ENCODE measurements around the gene DSP. TPM values are rescaled to one million over a fixed set of nuclear protein-coding genes. Genes with fewer than 3 reads are reported as not detected.

The DSP gene
- total RNA-seq, 4 donors from 2014 or later = 712 to 1,491 (median 1,163) TPM

DNA sequence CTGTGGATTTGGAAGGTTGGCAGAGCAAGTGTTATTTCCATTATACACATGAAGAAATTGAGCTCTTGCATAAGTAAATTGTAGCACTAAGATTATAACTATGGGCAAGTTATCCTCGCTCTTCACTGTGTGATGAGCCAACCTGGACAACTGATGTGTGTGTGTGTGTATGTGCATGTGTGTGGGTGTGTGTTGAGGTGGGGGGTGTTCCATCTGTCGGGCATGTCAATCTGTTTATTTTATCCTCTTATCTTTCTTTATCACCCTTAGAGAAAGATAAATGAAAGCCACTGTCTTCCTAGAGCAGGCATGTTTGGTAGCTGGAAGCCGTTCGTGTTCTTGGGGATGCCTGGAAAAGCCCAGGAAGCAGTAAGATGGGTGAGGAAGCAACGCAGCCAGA lies 3.0 kb upstream of the DSP start:
- no peaks in the 10 kb centered on the region for H3K36me3 ChIP-seq
- no peak for TF ChIP-seq POLR2A (IDR thresholded peaks at IDR 0.05)
- TF ChIP-seq, protein P1, sequence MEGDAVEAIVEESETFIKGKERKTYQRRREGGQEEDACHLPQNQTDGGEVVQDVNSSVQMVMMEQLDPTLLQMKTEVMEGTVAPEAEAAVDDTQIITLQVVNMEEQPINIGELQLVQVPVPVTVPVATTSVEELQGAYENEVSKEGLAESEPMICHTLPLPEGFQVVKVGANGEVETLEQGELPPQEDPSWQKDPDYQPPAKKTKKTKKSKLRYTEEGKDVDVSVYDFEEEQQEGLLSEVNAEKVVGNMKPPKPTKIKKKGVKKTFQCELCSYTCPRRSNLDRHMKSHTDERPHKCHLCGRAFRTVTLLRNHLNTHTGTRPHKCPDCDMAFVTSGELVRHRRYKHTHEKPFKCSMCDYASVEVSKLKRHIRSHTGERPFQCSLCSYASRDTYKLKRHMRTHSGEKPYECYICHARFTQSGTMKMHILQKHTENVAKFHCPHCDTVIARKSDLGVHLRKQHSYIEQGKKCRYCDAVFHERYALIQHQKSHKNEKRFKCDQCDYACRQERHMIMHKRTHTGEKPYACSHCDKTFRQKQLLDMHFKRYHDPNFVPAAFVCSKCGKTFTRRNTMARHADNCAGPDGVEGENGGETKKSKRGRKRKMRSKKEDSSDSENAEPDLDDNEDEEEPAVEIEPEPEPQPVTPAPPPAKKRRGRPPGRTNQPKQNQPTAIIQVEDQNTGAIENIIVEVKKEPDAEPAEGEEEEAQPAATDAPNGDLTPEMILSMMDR (IDR thresholded peaks at IDR 0.05) = no peak
- WGBS, 2 donors = 58 to 68% methylated on average over 4 to 5 of the region's 5 CpGs
- H3K4me3 ChIP-seq = no peak overlapping the region
- peaks cover 0 to 63% (median 0%) of the 10 kb centered on the region in 4 donors for H3K27me3 ChIP-seq
- H3K9me3 ChIP-seq = no peaks in the 10 kb centered on the region
- H3K27ac ChIP-seq = no peak overlapping the region
- no peak for DNase-seq
- peaks cover 8 to 31% (median 8%) of the 10 kb centered on the region in 3 donors for H3K4me1 ChIP-seq
- intact Hi-C loops (cut with DNase I) = no loop called here

DNA sequence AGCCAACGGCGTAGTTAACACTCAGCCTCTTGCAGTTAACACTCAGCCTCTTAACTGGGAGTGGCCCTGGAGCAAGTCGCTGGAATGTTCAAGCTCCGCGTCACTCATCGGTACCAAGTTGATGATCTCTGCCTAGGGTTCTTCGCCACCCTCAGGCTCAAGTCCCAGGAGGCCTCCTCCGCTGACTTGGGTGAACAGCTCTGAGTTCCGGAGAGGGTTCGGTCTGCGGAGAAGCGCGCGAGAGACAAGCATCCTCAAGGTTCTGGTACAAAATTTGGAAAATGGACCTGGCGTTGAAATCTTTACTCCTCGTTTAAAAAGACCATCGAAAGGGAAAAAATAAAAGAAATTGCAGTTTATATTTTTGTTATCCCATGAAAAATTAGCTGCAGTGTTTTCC lies 876 bp upstream of the DSP start:
- Histone ChIP-seq H3K27ac (peak overlapping the region; percentile 31 to 100 (median 97)), H3K27me3 (peaks cover 0 to 75% (median 0%) of the 10 kb centered on the region in 4 donors), H3K36me3 (peaks cover 0 to 6% (median 0%) of the 10 kb centered on the region in 3 donors), H3K4me1 (peaks cover 8 to 25% (median 8%) of the 10 kb centered on the region in 3 donors), H3K9me3 (no peaks in the 10 kb centered on the region), H3K4me3 (peak overlapping the region; percentile 68 to 82 (median 72))
- DNase-seq = no peak
- TF ChIP-seq POLR2A (IDR thresholded peaks at IDR 0.05) = no peak
- TF ChIP-seq, protein P1 (IDR thresholded peaks at IDR 0.05) = peak in 1 of 6 experiments; percentile 11
- WGBS, 2 donors = 35 to 42% methylated on average over 10 to 17 of the region's 17 CpGs
- intact Hi-C loops (cut with DNase I) = no loop called here

DNA sequence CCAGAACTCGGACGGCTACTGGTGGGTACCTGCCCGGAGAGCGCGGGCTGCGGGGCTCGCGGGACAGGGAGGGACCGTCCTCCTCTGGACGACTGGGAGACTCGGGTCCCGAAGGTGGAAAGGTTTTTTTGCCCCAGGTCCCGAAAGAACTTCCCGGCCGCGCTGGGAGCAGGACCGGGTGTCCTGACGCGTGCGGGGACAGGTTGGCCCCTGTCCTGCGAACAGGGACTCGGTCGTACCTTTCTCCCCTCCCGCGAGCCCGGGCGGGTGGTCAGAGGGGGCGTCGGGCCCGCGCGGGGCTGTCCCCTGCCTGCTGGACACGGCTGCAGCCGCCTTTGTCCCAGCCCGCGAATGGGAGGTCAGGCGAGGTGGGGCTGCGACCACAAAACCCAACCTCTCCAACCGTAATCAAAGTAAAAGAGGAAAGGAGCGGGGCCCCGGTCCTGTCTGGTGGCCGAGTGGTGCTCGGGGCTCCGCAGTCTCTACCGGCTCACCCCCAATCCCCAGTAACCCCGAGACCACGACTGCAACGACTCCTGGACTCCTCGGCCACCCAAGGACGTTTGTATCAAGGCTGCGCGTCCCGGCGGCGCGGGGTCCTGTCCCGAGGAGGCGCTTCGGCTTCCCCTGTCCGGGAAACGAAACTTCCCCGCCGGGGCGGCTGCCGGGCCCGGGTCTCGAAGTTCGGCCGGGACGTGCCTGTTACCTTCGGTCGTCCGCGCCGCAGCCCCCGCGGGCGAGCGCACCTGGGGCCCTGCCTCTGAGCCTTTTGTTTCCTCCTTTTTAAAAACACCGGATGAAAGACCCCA lies 798 bp downstream of the DSP start:
- Histone ChIP-seq H3K4me1 (peaks cover 8 to 34% (median 8%) of the 10 kb centered on the region in 3 donors), H3K27me3 (peaks cover 0 to 81% (median 0%) of the 10 kb centered on the region in 4 donors), H3K4me3 (peak overlapping the region; percentile 68 to 82 (median 72)), H3K27ac (peak overlapping the region; percentile 92 to 100 (median 97)), H3K36me3 (peaks cover 0 to 6% (median 0%) of the 10 kb centered on the region in 3 donors), H3K9me3 (no peaks in the 10 kb centered on the region)
- intact Hi-C loops (cut with DNase I) = no loop called here
- WGBS, 2 donors = 0% methylated on average over 4 of the region's 80 CpGs; no CpG with 5 or more reads in 1 of the 2 donors
- DNase-seq = no peak
- TF ChIP-seq, protein P1 (IDR thresholded peaks at IDR 0.05) = no peak
- no peak for TF ChIP-seq POLR2A (IDR thresholded peaks at IDR 0.05)

DNA sequence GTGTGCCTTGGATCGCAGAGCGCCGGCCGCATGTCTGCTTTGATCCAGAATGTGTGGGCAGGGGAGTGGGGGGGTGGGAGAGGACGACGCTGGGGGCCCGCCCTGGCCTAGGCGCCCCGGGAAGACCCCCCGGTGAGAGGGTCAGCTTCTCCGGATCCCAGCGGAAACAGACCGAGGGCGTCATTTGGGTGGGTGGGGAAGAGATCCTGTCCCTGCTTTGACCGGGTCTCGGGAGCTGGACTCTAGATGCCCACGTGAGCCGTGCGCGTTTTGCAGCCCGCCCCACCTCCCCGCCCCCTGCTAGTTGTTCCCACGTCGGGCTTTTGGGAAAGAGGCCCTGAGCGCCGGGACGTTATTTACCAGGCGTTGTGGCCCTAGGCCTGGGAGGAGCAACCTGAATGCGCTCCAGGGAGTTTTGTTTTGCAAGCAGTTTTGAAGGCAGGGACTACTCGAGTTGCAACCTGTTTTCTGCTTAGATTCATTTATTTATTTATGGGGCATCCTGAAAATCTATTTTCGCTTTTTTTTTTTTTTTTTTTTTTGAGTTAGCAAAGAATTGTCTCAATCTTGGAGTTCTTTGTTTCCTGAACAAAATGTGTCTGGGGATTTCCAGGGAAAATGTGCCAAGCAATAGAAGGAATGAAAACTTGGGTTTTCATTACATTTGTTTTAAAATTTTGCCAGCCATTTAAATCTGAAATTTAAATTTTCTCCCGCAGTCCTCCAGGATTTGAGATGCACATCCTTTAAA lies 1.6 kb downstream of the DSP start:
- Histone ChIP-seq H3K27me3 (peaks cover 0 to 81% (median 0%) of the 10 kb centered on the region in 4 donors), H3K36me3 (peaks cover 0 to 7% (median 6%) of the 10 kb centered on the region in 3 donors), H3K4me1 (peaks cover 8 to 42% (median 8%) of the 10 kb centered on the region in 3 donors), H3K4me3 (peak overlapping the region; percentile 68 to 82 (median 72)), H3K9me3 (no peaks in the 10 kb centered on the region), H3K27ac (peak overlapping the region; percentile 92 to 100 (median 97))
- DNase-seq = no peak
- intact Hi-C loops (cut with DNase I) = no loop called here
- WGBS, 2 donors = 5 to 16% methylated on average over 11 to 15 of the region's 32 CpGs
- peak in 1 of 4 donors; percentile 32 for TF ChIP-seq POLR2A (IDR thresholded peaks at IDR 0.05)
- TF ChIP-seq, protein P1 (IDR thresholded peaks at IDR 0.05) = no peak
